Thoracic aorta (tissue), 2 donors: ENCODE measurements around the gene PLET1. TPM values are rescaled to one million over a fixed set of nuclear protein-coding genes. Genes with fewer than 3 reads are reported as not detected.

Experiments used
- ATAC-seq: fragments of 150-250 bp; one replicate; pipeline ENCODE4 v1.8.0; 2017; ENCODE audit warnings: low read depth; ENCODE audit not compliant: insufficient number of reproducible peaks, low FRiP score
- DNase-seq: peaks from one replicate; pipeline ENCODE4 v3.0.0-alpha.2; 2020; ENCODE audit warnings: low spot score
- H3K27ac ChIP-seq, 2 donors: fragments of 200-600 bp; sonication (generic); 1 replicate in 1 of 2; 2 replicates in 1 of 2; pipeline ENCODE4 v1.5.1; 2016; ENCODE audit warnings: mild to moderate bottlenecking in 2 of 2, moderate library complexity in 2 of 2
- H3K27me3 ChIP-seq: fragments of 200-600 bp; sonication (generic); replicated peaks from 2 replicates; pipeline ENCODE4 v1.6.0; 2016; ENCODE audit warnings: mild to moderate bottlenecking; ENCODE audit not compliant: insufficient read depth
- H3K36me3 ChIP-seq: fragments of 200-600 bp; sonication (generic); one replicate; pipeline ENCODE4 v1.5.1; 2016
- H3K4me1 ChIP-seq, 2 donors: fragments of 200-600 bp; sonication (generic); 1 replicate in 1 of 2; 2 replicates in 1 of 2; pipeline versions ENCODE4 v1.5.1 to v1.6.0; 2016; ENCODE audit warnings: low read depth in 2 of 2, mild to moderate bottlenecking in 1 of 2; ENCODE audit not compliant: control insufficient read depth in 1 of 2
- H3K4me3 ChIP-seq: fragments of 200-600 bp; sonication (generic); 2 replicates; pipeline ENCODE4 v1.5.1; 2016; ENCODE audit warnings: mild to moderate bottlenecking
- H3K9me3 ChIP-seq: fragments of 200-600 bp; sonication (generic); 2 replicates; pipeline ENCODE4 v1.5.1; 2016
- CTCF ChIP-seq: fragments of 200-600 bp; sonication (generic); IDR thresholded peaks from one replicate; pipeline ENCODE4 v1.5.1; 2019; ENCODE audit warnings: antibody characterized with exemption
- total RNA-seq, 2 donors: library from RNA; depleted of rRNA; stranded (reverse); fragments of >200 nt; gene quantifications; one replicate each; pipeline versions ENCODE4 v1.1.0 to v1.2.3, GENCODE V29; 2016

The PLET1 gene
- total RNA-seq, 2 donors from 2014 or later = not detected

DNA sequence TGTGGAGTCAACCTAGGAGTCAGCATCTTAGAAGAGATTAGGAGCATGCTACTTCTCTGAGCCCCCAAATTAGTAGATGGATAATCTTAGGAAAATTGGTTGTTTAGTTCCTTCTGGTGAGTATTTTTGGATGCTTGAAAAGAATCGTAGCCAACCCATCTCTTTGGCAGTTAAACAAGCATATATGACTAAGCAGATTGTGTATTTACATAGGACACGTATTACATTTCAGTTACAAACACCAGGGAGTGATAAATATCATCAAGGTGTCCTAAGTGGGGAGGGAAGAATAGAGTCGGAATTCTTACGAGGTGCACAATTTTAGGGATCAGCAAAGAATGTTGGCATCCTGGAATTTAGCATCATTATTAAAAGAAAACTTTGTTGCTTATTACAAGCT lies 13.5 kb downstream of the PLET1 start:
- H3K27ac ChIP-seq = no peak overlapping the region
- no peak overlapping the region for H3K4me3 ChIP-seq
- DNase-seq = no peak
- H3K9me3 ChIP-seq = no peaks in the 10 kb centered on the region
- ATAC-seq = no peak
- H3K27me3 ChIP-seq = no peaks in the 10 kb centered on the region
- H3K36me3 ChIP-seq = peaks cover 5% of the 10 kb centered on the region
- no peak for TF ChIP-seq CTCF
- H3K4me1 ChIP-seq = no peaks in the 10 kb centered on the region

DNA sequence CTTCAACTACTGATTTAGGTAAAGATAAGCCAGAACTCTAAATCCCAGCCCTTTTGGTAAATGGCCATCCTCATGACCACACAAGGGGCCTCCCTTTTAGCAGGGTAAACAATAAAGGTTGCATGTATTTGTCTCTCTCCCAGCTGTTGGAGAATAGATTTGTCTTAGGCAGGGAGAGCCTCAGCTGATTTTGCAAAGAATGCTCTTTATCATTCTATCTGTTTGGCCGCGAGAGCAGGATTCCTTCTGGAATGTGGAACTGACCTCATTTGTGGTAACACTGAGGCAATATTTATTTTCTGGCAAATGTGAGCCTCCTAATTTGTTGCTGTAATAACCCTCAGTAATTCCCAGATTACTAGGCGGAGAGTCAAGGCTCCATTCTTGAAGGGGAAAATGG lies 19.2 kb downstream of the PLET1 start:
- Histone ChIP-seq H3K36me3 (peaks cover 19% of the 10 kb centered on the region), H3K27ac (no peak overlapping the region), H3K4me3 (no peak overlapping the region), H3K9me3 (no peaks in the 10 kb centered on the region), H3K4me1 (no peaks in the 10 kb centered on the region), H3K27me3 (no peaks in the 10 kb centered on the region)
- ATAC-seq (peak; percentile 28), DNase-seq (no peak)
- no peak for TF ChIP-seq CTCF

- TF ChIP-seq CTCF = no peak
- peaks cover 25% of the 10 kb centered on the region for H3K36me3 ChIP-seq
- no peak for DNase-seq
- H3K9me3 ChIP-seq = no peaks in the 10 kb centered on the region
- no peaks in the 10 kb centered on the region for H3K4me1 ChIP-seq
- H3K4me3 ChIP-seq = no peak overlapping the region
- H3K27me3 ChIP-seq = no peaks in the 10 kb centered on the region
- no peak for ATAC-seq
- no peak overlapping the region for H3K27ac ChIP-seq
These were observed 22.6 kb downstream of the PLET1 start for GRCh38 chr11:112238041-112238440.

- ATAC-seq (no peak), DNase-seq (no peak)
- no peaks in the 10 kb centered on the region for H3K4me1 ChIP-seq
- H3K27ac ChIP-seq = no peak overlapping the region
- H3K4me3 ChIP-seq = no peak overlapping the region
- no peaks in the 10 kb centered on the region for H3K27me3 ChIP-seq
- no peak for TF ChIP-seq CTCF
- no peaks in the 10 kb centered on the region for H3K9me3 ChIP-seq
- peaks cover 21% of the 10 kb centered on the region for H3K36me3 ChIP-seq
These were observed 23.2 kb downstream of the PLET1 start for GRCh38 chr11:112237451-112237850.

- Histone ChIP-seq H3K27me3 (no peaks in the 10 kb centered on the region), H3K4me3 (no peak overlapping the region), H3K9me3 (no peaks in the 10 kb centered on the region), H3K4me1 (no peaks in the 10 kb centered on the region), H3K27ac (no peak overlapping the region), H3K36me3 (peaks cover 22% of the 10 kb centered on the region)
- no peak for TF ChIP-seq CTCF
- no peak for DNase-seq
- ATAC-seq = no peak
These were observed 24.8 kb downstream of the PLET1 start for GRCh38 chr11:112235750-112236390.
